ENCODE data around the gene MGAT5.
"Not testable (repeated sequence)": the region's sequence is repeated elsewhere in the genome, so short reads cannot be mapped to it uniquely, and the experiment has no call there.

Gene MGAT5

DNA sequence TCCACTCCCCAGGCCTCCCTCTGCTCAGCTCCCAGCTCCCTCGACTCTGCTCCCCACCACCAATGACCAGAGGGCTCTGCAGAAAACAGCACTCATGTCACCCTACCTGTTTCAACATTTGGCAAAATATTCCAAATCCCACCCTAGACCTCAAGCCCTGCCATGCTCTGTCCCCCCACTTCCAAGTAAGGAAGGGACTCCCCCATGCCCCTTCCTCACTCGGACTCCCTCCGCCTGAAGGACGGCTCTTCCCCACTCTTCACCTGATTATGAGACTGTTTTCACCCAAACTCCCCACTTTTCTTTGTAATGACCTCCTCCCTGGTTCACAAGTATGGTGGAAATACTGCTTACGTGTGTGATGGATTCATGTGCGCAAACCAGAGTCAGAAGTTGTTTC lies 208.4 kb downstream of the MGAT5 start:
- no peak for ATAC-seq

DNA sequence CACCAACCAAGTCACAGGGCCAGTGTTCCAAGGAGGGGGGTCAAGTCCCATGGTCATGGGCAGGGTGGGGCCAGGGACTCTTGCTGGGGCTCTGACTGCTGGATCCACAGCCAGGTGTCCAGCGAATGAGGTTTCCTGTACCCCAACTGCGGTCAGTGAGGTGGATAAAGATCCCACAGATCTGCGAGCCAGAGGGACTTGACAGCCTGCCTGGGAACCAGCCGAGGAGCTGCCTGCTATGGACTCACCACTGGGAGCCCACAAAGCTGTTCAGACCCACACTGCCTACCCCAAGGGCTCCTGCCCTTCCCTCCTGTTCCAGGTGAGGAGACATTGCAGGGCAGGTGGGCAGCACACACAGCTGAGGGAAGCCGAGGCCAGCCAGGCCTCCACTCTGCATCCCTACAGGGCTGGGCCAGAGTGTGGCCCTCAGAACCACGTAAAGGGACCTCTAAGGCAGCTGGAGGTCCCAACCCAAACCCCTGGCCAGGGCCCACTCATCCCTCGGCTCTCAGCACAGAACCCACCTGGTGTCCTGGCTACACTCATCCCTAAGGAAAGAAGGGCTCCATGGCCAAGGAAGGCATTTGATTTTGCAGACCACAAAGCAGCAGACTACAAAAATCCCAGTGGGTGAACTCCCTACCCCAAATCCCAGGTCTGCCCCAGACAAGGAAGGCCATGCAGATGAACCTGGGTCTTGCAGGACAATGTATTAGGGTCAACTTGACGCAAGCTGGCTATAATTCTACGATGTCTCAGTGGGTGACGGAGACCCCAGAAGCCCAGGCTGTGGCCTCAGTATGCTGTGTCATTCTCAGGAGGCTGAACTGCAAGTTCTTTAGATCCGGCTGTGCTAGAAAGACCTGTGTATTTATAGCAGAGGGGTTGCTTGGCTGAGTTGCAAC lies 209.2 kb downstream of the MGAT5 start:
- H3K36me3 Mint-ChIP-seq = no peaks in the 10 kb centered on the region
- no peak overlapping the region for H3K4me3 Mint-ChIP-seq
- H3K27ac Mint-ChIP-seq = no peak overlapping the region
- no peaks in the 10 kb centered on the region for H3K27me3 Mint-ChIP-seq
- ATAC-seq = no peak
- peaks cover 24% of the 10 kb centered on the region for H3K4me1 Mint-ChIP-seq
- H3K9me3 Mint-ChIP-seq = no peaks in the 10 kb centered on the region

More for the DNA sequence above, 208.4 kb downstream of the MGAT5 start:
- Mint-ChIP-seq H3K9me3 (no peaks in the 10 kb centered on the region), H3K4me1 (peaks cover 24% of the 10 kb centered on the region), H3K4me3 (no peak overlapping the region), H3K27ac (peak overlapping the region; percentile 73), H3K27me3 (no peaks in the 10 kb centered on the region), H3K36me3 (no peaks in the 10 kb centered on the region)

DNA sequence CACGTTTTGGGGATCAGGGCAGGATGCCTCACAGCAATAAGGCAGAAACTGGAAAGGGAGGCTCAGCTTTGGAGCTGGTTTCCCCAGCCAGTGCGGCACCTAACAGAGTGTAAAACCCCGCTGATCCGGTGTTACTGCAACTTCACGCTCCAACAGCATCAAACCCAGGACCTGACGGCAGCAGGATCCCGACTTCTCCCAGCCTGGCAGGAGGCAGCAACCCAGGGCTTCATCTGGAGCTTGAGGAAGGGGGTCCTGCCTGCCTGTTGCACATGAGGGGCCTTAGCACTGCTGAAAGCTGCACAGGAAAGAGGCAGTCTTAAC lies 209.8 kb downstream of the MGAT5 start:
- Mint-ChIP-seq H3K36me3 (no peaks in the 10 kb centered on the region), H3K27me3 (no peaks in the 10 kb centered on the region), H3K4me1 (peaks cover 24% of the 10 kb centered on the region), H3K4me3 (no peak overlapping the region), H3K9me3 (no peaks in the 10 kb centered on the region), H3K27ac (no peak overlapping the region)
- no peak for ATAC-seq

DNA sequence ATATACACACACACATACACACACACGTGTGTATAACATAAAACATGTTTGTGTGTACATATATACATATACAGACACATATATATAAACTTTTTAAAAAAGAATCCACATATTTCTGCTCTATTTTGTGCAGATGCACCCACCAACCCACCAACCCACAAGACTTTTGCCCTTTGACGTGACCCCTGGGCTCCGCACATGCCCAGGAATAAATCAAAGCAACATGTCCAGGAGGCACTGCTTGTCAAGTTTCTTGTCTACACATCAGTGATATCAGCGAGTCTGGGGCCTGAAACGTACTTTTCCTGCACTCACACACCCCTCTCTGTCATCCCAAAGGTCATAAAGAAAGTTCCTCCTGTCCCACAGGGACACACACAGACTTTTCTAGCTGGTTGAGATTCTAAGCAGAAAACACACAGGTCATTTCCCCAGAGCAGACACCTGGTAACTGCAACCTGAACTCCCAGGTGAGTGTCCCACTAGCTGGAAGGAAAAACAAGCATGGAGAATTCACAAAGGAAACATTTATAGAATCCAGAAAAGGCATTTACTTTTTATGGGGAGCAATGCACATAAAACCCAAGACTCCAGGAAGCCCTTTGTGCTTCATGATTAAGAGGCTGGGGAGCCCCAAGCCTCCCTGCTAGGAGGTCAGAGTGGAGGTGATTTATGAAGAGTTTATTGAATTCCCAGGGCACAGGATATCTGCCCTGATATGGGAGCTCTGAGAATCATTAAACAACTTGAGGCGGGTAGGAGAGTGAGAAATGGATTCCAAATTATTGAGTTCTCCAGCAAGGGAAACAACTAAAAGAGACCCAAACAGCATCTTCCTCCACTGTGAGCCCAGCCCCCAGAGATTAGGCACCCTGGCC lies 211.6 kb downstream of the MGAT5 start:
- peaks cover 20% of the 10 kb centered on the region for H3K4me1 Mint-ChIP-seq
- no peak for ATAC-seq
- H3K9me3 Mint-ChIP-seq = no peaks in the 10 kb centered on the region

DNA sequence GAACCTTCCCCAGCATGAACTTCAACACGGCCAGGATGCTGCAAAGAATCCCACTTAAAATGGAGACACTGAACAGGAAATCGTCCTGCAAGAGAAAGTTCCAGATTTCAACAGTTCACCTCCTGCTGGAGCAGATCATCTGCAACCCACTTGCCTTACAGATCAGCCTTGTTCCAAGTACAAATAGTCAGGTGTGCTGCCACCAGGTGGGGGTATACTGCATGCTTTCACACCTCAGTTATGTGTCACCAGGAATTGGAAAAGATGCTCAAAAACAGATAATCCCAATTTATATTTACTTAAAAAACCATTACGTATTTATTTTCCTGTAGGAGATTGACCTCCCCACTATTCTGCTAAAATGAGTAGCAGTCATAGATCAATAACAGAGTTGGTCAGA lies 212.3 kb downstream of the MGAT5 start:
- peaks cover 13% of the 10 kb centered on the region for H3K4me1 Mint-ChIP-seq

More for the DNA sequence above, 211.6 kb downstream of the MGAT5 start:
- no peak overlapping the region for H3K27ac Mint-ChIP-seq
- no peak overlapping the region for H3K4me3 Mint-ChIP-seq
- H3K36me3 Mint-ChIP-seq = no peaks in the 10 kb centered on the region
- H3K27me3 Mint-ChIP-seq = no peaks in the 10 kb centered on the region

DNA sequence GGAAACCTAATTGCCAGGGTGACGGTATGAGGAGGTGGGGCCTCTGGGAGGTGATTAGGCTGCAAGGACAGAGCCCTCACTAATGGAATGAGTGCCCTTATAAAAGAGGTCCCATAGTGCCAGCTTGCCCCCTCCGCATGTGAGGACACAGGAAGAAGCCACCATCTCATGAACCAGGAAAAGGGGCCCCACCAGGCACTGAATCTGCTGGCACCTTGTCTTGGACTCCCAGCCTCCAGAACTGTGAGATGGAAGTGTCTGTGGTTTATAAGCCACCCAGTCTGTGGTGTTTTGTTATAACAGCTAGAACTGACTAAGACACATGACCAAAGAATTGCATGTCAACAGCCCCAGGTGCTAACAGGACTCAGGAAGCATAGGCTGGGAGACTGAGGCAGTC lies 214.3 kb downstream of the MGAT5 start:
- Mint-ChIP-seq H3K9me3 (peaks cover 3% of the 10 kb centered on the region), H3K4me3 (no peak overlapping the region), H3K4me1 (no peaks in the 10 kb centered on the region), H3K27ac (no peak overlapping the region), H3K36me3 (peaks cover 7% of the 10 kb centered on the region), H3K27me3 (no peaks in the 10 kb centered on the region)
- ATAC-seq = no peak

More for the DNA sequence above, 212.3 kb downstream of the MGAT5 start:
- no peak overlapping the region for H3K27ac Mint-ChIP-seq
- no peaks in the 10 kb centered on the region for H3K27me3 Mint-ChIP-seq
- ATAC-seq = no peak
- no peak overlapping the region for H3K4me3 Mint-ChIP-seq
- H3K9me3 Mint-ChIP-seq = no peaks in the 10 kb centered on the region
- no peaks in the 10 kb centered on the region for H3K36me3 Mint-ChIP-seq

DNA sequence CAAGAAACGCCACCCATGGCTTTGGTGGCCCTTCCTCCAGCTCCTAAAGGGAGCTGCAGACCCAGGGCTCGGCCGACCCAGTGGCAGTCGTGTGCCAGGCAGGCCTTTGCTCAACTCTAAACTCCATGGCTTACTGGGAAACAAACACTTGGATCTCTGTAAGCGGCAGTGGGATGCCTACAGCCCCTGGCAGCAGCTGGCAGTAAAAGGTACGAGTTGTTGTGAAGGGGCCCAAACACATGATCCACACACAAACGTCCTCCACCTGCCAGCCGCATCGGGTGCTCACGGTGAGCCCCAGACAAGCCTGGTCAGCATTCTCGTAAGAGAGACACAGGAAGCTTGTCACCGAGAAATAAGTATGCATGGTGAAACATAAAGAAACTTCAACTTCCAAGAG lies 214.9 kb downstream of the MGAT5 start:
- H3K9me3 Mint-ChIP-seq = peaks cover 7% of the 10 kb centered on the region
- no peak for ATAC-seq
- no peaks in the 10 kb centered on the region for H3K4me1 Mint-ChIP-seq
- no peaks in the 10 kb centered on the region for H3K27me3 Mint-ChIP-seq
- H3K27ac Mint-ChIP-seq = no peak overlapping the region
- H3K36me3 Mint-ChIP-seq = peaks cover 12% of the 10 kb centered on the region
- H3K4me3 Mint-ChIP-seq = no peak overlapping the region

DNA sequence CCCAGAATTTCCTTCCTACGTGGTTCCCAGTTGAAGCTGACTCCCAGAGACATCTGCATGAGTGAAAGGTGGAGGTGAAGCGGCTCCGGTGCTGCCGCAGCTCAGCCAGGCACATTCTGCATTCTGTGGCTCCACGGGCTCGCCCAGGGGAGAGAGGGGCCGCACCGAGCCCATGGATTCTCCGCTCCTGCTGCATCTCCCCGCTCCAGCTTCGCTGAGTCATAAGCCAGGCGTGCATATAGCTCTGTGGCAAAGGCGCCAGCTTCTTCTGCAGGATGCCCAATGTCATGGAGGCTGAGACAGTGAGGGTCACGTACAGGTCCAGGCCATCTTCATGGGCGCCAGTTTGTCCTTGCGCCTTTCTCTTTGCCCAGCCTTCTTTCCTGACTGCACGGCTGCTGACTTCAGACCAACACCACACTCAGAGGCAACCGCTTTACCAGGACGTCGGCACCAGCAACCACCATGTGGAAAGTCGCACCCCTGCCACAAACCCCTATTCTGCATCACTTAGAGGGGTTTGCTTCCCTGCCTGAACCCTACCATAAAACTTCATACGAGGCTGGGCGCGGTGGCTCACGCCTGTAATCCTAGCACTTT lies 215.7 kb downstream of the MGAT5 start:
- H3K27ac Mint-ChIP-seq = no peak overlapping the region
- H3K36me3 Mint-ChIP-seq = peaks cover 12% of the 10 kb centered on the region
- no peak for ATAC-seq
- H3K4me1 Mint-ChIP-seq = no peaks in the 10 kb centered on the region
- H3K9me3 Mint-ChIP-seq = peaks cover 7% of the 10 kb centered on the region
- no peaks in the 10 kb centered on the region for H3K27me3 Mint-ChIP-seq
- no peak overlapping the region for H3K4me3 Mint-ChIP-seq

DNA sequence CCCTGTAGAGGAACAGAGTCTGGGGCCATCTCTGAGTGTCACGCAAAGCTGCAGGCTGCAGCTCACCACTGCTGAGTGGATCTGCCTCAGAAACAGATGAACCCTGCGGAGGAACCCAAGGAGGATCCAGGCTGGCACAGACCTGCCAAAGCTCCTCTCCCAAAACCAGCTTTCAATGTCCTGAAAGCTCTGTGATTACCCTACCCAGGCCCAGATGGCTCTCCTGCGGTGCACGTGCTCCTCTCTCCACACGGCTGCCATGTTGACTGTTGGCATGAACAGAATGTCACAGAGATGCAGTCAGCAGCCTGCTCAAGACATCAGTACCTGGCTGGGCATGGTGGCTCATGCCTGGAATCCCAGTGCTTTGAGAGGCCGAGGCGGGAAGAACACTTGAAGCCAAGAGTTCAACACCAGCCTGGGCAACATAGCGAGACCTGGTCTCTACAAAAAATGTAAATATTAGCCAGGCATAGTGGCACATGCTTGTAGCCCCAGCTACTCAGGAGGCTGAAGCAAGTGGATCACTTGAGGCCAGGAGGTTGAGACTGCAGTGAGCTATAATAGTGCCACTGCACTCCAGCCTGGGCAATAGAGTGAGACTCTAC lies 216.8 kb downstream of the MGAT5 start:
- no peaks in the 10 kb centered on the region for H3K4me1 Mint-ChIP-seq
- peaks cover 12% of the 10 kb centered on the region for H3K36me3 Mint-ChIP-seq
- no peaks in the 10 kb centered on the region for H3K27me3 Mint-ChIP-seq
- no peak overlapping the region for H3K4me3 Mint-ChIP-seq
- ATAC-seq = no peak
- H3K9me3 Mint-ChIP-seq = peaks cover 7% of the 10 kb centered on the region
- no peak overlapping the region for H3K27ac Mint-ChIP-seq

DNA sequence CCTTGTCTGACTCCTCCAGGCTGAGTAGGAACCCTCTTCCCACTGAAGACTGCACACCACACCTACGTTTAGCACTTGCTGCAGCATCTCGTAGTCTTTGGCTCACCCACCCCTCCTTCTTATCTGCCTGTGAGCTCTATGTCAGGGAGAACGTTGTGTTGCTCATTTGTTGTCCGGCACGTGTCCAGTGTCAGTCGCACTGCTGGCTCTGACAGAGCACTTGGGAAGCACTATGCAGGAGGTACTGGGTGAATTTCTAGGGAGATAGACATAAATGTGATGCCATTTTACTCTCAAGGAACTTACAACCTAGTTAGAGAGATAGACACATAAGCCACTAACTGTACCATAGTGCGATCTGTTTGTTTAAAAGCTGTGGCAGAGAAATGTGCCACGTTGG lies 223.1 kb downstream of the MGAT5 start:
- H3K27me3 Mint-ChIP-seq, H3K9me3 Mint-ChIP-seq, H3K27ac Mint-ChIP-seq, H3K4me3 Mint-ChIP-seq, ATAC-seq, H3K4me1 Mint-ChIP-seq: not testable (repeated sequence)
- peaks cover 12% of the 10 kb centered on the region for H3K36me3 Mint-ChIP-seq

DNA sequence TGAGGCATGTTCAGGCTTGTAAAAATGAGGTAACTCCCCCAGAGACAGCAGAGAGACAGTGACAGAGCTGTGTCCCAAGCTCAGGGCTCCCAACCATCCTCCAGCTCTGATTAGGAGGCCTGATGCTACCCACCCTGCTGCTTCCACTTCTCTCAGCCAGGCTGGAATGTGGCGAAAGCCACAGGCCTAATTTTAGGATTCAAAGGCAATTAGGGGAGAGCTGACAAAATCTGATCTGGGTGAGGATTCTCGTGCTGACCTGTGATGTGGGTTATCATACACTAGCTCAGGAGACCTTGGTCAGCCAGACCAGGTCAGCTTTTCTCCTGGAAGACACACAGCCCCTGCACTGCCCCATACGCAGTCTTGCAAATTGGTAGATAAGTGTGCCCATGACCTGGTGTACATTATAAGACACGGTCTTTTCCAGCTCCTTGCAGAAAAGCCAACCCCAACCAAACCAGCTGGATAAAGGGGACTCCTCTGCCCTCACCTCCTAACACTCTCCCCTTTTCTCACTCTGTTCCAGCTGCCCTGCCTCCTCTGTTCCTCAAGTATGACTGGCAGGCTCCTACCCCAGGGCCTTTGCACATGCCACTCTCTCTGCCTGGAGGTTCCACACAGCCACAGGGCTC lies 225.9 kb downstream of the MGAT5 start:
- Mint-ChIP-seq H3K4me3 (no peak overlapping the region), H3K27ac (no peak overlapping the region), H3K4me1 (no peaks in the 10 kb centered on the region), H3K9me3 (no peaks in the 10 kb centered on the region), H3K27me3 (no peaks in the 10 kb centered on the region), H3K36me3 (no peaks in the 10 kb centered on the region)
- ATAC-seq = no peak

DNA sequence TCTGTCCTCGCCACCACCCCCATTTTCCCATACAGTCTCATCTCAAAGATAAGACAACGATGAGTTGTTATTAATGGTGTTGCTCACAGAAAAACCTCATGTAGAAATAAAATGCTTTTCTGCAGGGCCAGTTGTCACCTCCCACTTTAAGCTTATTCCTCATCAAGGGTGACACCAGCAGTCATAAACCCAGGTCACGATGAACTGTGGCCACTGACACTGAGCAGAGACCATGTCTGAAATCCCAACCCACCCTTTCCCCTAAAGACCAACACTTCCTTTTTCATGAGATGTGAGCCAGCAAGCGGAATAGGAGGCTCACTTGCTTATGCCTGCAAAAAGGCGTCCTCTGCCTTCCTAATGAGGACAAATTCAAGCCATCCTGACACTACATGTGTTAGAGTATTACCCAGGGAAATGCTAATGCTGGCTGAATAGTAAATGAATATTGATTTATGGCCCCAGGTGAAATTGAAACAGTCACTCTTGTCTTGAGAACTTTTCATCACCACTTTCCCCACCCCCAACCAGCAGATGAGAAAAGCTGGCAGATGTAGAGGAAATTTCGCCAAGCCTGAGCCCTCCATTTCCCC lies 228.4 kb downstream of the MGAT5 start:
- Mint-ChIP-seq H3K27me3 (no peaks in the 10 kb centered on the region), H3K4me1 (no peaks in the 10 kb centered on the region), H3K4me3 (no peak overlapping the region), H3K36me3 (no peaks in the 10 kb centered on the region), H3K27ac (no peak overlapping the region), H3K9me3 (no peaks in the 10 kb centered on the region)
- ATAC-seq = no peak

DNA sequence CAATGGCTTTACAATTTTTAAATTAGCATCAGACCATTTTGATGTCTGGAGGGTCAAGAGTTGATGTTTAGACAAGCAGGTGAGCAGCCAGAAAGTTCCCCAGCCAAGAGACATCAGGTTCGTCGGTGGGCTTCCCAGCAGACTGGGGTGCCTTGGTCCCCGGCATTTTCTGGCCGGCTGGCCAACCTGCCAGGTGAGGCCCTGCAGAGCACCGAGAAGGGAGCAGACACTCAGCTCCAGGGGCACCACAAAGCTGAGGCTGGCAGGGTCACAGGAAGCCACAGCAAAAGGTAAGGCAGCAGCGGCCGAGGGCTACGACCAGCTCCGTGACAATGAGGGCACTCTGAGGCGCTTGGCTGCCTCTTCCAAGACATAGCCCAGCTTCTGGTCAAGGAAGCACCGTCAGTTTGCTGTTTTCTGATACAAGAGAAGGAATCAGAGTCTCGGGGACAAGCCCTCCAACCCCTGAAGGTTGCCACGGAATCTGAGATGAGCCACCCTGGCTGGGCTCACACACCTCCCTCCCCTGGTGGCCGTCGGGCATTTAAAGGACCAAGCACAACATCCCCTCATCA lies 229.0 kb downstream of the MGAT5 start:
- H3K4me3 Mint-ChIP-seq = no peak overlapping the region
- no peak overlapping the region for H3K27ac Mint-ChIP-seq
- H3K36me3 Mint-ChIP-seq = no peaks in the 10 kb centered on the region
- ATAC-seq = no peak
- no peaks in the 10 kb centered on the region for H3K4me1 Mint-ChIP-seq
- H3K9me3 Mint-ChIP-seq = no peaks in the 10 kb centered on the region
- H3K27me3 Mint-ChIP-seq = no peaks in the 10 kb centered on the region

DNA sequence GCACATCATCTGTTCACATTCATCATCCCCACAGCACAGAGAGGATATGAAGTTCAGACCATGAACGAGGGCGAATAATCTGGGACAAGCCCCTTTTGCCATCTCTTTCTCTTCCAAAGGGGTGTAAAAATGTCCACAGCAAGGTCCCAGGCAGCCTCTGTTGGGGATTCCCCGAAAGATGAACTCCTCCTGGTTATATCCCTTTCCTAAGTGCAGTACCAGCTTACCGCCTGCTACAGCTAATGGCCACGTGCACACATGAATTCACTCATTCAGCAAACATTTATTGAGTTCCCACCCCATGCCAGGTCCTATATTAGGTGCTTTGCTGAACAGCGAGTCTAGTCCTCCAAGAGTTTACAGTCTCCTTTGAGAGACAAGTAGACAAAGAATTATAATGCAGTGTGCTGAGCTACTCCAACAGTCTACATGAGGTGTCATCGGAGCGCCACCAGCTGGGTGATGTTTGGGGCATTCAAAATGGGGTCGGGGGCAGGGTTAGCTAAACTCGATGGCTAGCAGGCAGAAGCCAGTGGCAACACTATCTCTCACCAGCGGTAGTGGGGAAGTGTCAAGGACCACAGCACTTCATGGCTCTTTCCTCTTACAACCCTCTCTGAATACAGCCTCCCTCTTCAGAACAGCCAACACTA lies 236.0 kb downstream of the MGAT5 start:
- H3K27ac Mint-ChIP-seq = no peak overlapping the region
- H3K27me3 Mint-ChIP-seq = no peaks in the 10 kb centered on the region
- no peaks in the 10 kb centered on the region for H3K36me3 Mint-ChIP-seq
- H3K4me1 Mint-ChIP-seq = no peaks in the 10 kb centered on the region
- H3K4me3 Mint-ChIP-seq = no peak overlapping the region
- ATAC-seq = no peak
- no peaks in the 10 kb centered on the region for H3K9me3 Mint-ChIP-seq
